ENCODE data around the gene STX10. TPM values are rescaled to one million over a fixed set of nuclear protein-coding genes. Genes with fewer than 3 reads are reported as not detected.

The STX10 gene
- total RNA-seq, 5 donors from 2014 or later (not counting 1 experiment from before 2014, with no cell fraction given) = 43.8 to 89.6 (median 67.3) TPM

GRCh38 chr19:13165162-13165997 is 15.2 kb upstream of the STX10 start:
- Histone ChIP-seq H3K27me3 (replicated peaks in 1 of 2; ENCODE audit: control insufficient read depth in 2 of 2, extremely low read depth in 1 of 2, insufficient read depth in 2 of 2, low read length in 1 of 2) (no peaks in the 10 kb centered on the region), H3K4me1 (ENCODE audit: control insufficient read depth in 1 of 2, extremely low read depth in 1 of 2, insufficient read depth in 2 of 2, low read length in 2 of 2) (peaks cover 58 to 100% of the 10 kb centered on the region in 2 experiments), H3K36me3 (ENCODE audit: control insufficient read depth in 2 of 2, extremely low read depth in 1 of 2, insufficient read depth in 1 of 2, low read length in 1 of 2) (no peaks in the 10 kb centered on the region), H3K4me3 (ENCODE audit: control insufficient read depth in 1 of 2, extremely low read depth in 1 of 2, low read length in 1 of 2) (no peak overlapping the region), H3K9me3 (no peaks in the 10 kb centered on the region), H3K27ac (ENCODE audit: low read length) (peak overlapping the region; percentile 87)
- Mint-ChIP-seq H3K4me1 (peaks cover 72 to 89% (median 83%) of the 10 kb centered on the region in 3 donors), H3K27ac (peak overlapping the region; percentile 99 to 100), H3K9me3 (no peaks in the 10 kb centered on the region), H3K27me3 (no peaks in the 10 kb centered on the region), H3K4me3 (peak overlapping the region in 1 of 3 donors; percentile 82), H3K36me3 (no peaks in the 10 kb centered on the region)
- ChIA-PET CTCF (interaction anchor here in 1 of 2 donors (0.5 kb wide), 1 partner anchor 64 kb away, joined by 4 read pairs; no protein-coding TSS in a partner anchor), POLR2A (interaction anchor here (0.5 to 0.7 kb wide), 2 partner anchors 567 to 1241 kb away, joined by 3 to 7 read pairs; no protein-coding TSS in a partner anchor)
- DNase-seq (no peak), ATAC-seq (replicated peaks in 1 of 4) (no peak)
- 94% methylated on average over 10 of the region's 19 CpGs for WGBS (ENCODE audit: insufficient coverage)

- H3K36me3 Mint-ChIP-seq = no peaks in the 10 kb centered on the region
- WGBS (ENCODE audit: insufficient coverage) = 18% methylated on average over 12 of the region's 19 CpGs
- peak overlapping the region; percentile 52 to 82 (median 58) for H3K4me3 Mint-ChIP-seq
- peaks cover 71 to 86% (median 79%) of the 10 kb centered on the region in 3 donors for H3K4me1 Mint-ChIP-seq
- POLR2A ChIA-PET = interaction anchor here (0.6 to 1.6 kb wide), 3 partner anchors 12 to 1240 kb away, joined by 3 to 6 read pairs (median 5); no protein-coding TSS in a partner anchor
- CTCF ChIA-PET = interaction anchor here in 1 of 2 donors (0.5 to 1.2 kb wide), 2 partner anchors 14 to 64 kb away, joined by 3 to 4 read pairs; partner anchors contain the start of genes IER2 and STX10
- no peaks in the 10 kb centered on the region for H3K27me3 Mint-ChIP-seq
- DNase-seq = peak in 11 of 35 experiments; percentile 3 to 67 (median 36)
- Histone ChIP-seq H3K4me1 (ENCODE audit: control insufficient read depth in 1 of 2, extremely low read depth in 1 of 2, insufficient read depth in 2 of 2, low read length in 2 of 2) (peaks cover 52 to 96% of the 10 kb centered on the region in 2 experiments), H3K27ac (ENCODE audit: low read length) (peak overlapping the region; percentile 87), H3K36me3 (ENCODE audit: control insufficient read depth in 2 of 2, extremely low read depth in 1 of 2, insufficient read depth in 1 of 2, low read length in 1 of 2) (no peaks in the 10 kb centered on the region), H3K27me3 (replicated peaks in 1 of 2; ENCODE audit: control insufficient read depth in 2 of 2, extremely low read depth in 1 of 2, insufficient read depth in 2 of 2, low read length in 1 of 2) (no peaks in the 10 kb centered on the region), H3K4me3 (ENCODE audit: control insufficient read depth in 1 of 2, extremely low read depth in 1 of 2, low read length in 1 of 2) (peak overlapping the region; percentile 37 to 66), H3K9me3 (no peaks in the 10 kb centered on the region)
- no peaks in the 10 kb centered on the region for H3K9me3 Mint-ChIP-seq
- peak overlapping the region; percentile 99 to 100 for H3K27ac Mint-ChIP-seq
- ATAC-seq (replicated peaks in 1 of 4) = peak in 1 of 4 experiments; percentile 5
Measured at GRCh38 chr19:13164343-13165161, 14.4 kb upstream of the STX10 start.

GRCh38 chr19:13163609-13164342 is 13.6 kb upstream of the STX10 start:
- Mint-ChIP-seq H3K4me3 (peak overlapping the region; percentile 79 to 82 (median 82)), H3K27me3 (no peaks in the 10 kb centered on the region), H3K9me3 (no peaks in the 10 kb centered on the region), H3K27ac (peak overlapping the region; percentile 99 to 100), H3K36me3 (no peaks in the 10 kb centered on the region), H3K4me1 (peaks cover 67 to 83% (median 73%) of the 10 kb centered on the region in 3 donors)
- WGBS (ENCODE audit: insufficient coverage) = 43% methylated on average over 11 of the region's 20 CpGs
- Histone ChIP-seq H3K27me3 (replicated peaks in 1 of 2; ENCODE audit: control insufficient read depth in 2 of 2, extremely low read depth in 1 of 2, insufficient read depth in 2 of 2, low read length in 1 of 2) (no peaks in the 10 kb centered on the region), H3K36me3 (ENCODE audit: control insufficient read depth in 2 of 2, extremely low read depth in 1 of 2, insufficient read depth in 1 of 2, low read length in 1 of 2) (no peaks in the 10 kb centered on the region), H3K27ac (ENCODE audit: low read length) (peak overlapping the region; percentile 87), H3K4me3 (ENCODE audit: control insufficient read depth in 1 of 2, extremely low read depth in 1 of 2, low read length in 1 of 2) (peak overlapping the region; percentile 62 to 66), H3K4me1 (ENCODE audit: control insufficient read depth in 1 of 2, extremely low read depth in 1 of 2, insufficient read depth in 2 of 2, low read length in 2 of 2) (peaks cover 51 to 88% of the 10 kb centered on the region in 2 experiments), H3K9me3 (no peaks in the 10 kb centered on the region)
- peak in 3 of 4 experiments; percentile 2 to 11 (median 3) for ATAC-seq (replicated peaks in 1 of 4)
- CTCF ChIA-PET = interaction anchor here (1.2 to 1.3 kb wide), 2 partner anchors 9 to 13 kb away, joined by 3 to 6 read pairs; partner anchors contain the start of genes IER2 (in 1 of the 2) and STX10 (in 1 of the 2)
- POLR2A ChIA-PET = interaction anchor here in 1 of 2 donors (1.6 kb wide), 1 partner anchor 12 kb away, joined by 6 read pairs; no protein-coding TSS in a partner anchor
- DNase-seq = peak in 10 of 35 experiments; percentile 15 to 61 (median 33)

- ChIA-PET CTCF (interaction anchor here in 1 of 2 donors (1.3 kb wide), 1 partner anchor 8 kb away, joined by 6 read pairs; no protein-coding TSS in a partner anchor), POLR2A (interaction anchor here in 1 of 2 donors (0.9 to 1.6 kb wide), 2 partner anchors 10 to 11 kb away, joined by 3 to 6 read pairs; no protein-coding TSS in a partner anchor)
- Mint-ChIP-seq H3K4me1 (peaks cover 70 to 83% (median 74%) of the 10 kb centered on the region in 3 donors), H3K4me3 (peak overlapping the region; percentile 79 to 82 (median 82)), H3K27ac (peak overlapping the region; percentile 99 to 100), H3K36me3 (no peaks in the 10 kb centered on the region), H3K27me3 (no peaks in the 10 kb centered on the region), H3K9me3 (no peaks in the 10 kb centered on the region)
- Histone ChIP-seq H3K36me3 (ENCODE audit: control insufficient read depth in 2 of 2, extremely low read depth in 1 of 2, insufficient read depth in 1 of 2, low read length in 1 of 2) (no peaks in the 10 kb centered on the region), H3K27me3 (replicated peaks in 1 of 2; ENCODE audit: control insufficient read depth in 2 of 2, extremely low read depth in 1 of 2, insufficient read depth in 2 of 2, low read length in 1 of 2) (no peaks in the 10 kb centered on the region), H3K9me3 (no peaks in the 10 kb centered on the region), H3K27ac (ENCODE audit: low read length) (peak overlapping the region; percentile 87), H3K4me1 (ENCODE audit: control insufficient read depth in 1 of 2, extremely low read depth in 1 of 2, insufficient read depth in 2 of 2, low read length in 2 of 2) (peaks cover 44 to 87% of the 10 kb centered on the region in 2 experiments), H3K4me3 (ENCODE audit: control insufficient read depth in 1 of 2, extremely low read depth in 1 of 2, low read length in 1 of 2) (peak overlapping the region; percentile 62 to 67)
- WGBS (ENCODE audit: insufficient coverage) = under 1% methylated on average over 47 of the region's 58 CpGs
- DNase-seq (peak; percentile 56 to 91 (median 68)), ATAC-seq (replicated peaks in 1 of 4) (peak; percentile 49 to 67 (median 59))
Measured at GRCh38 chr19:13162724-13163608, 12.8 kb upstream of the STX10 start.

DNA sequence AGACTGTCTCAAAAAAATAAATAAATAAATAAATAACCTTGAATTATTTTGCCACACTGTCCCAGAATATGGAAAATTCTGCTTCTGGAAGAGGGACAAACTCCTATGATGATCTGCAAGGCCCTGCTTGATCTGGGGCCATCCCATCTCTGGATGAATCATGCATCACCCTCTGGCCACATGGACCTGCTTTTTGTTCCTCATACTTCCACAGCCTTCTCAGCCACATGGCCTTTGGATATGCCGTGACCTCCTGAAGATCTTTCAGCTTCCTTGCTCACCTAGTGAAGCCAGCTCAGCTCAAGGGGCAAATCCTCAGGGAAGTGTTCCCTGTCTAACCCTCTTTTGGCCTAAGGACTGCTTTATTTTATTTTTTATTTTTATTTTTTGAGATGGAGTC is 10.4 kb upstream of the STX10 start:
- Mint-ChIP-seq H3K27me3 (no peaks in the 10 kb centered on the region), H3K4me3 (no peak overlapping the region), H3K36me3 (no peaks in the 10 kb centered on the region), H3K27ac (peak overlapping the region; percentile 85 to 97), H3K4me1 (peaks cover 72 to 80% (median 74%) of the 10 kb centered on the region in 3 donors), H3K9me3 (no peaks in the 10 kb centered on the region)
- DNase-seq = no peak
- peak overlapping the region; percentile 47 for H3K27ac ChIP-seq (ENCODE audit: low read length)
- no peaks in the 10 kb centered on the region for H3K9me3 ChIP-seq
- no peak overlapping the region for H3K4me3 ChIP-seq (ENCODE audit: control insufficient read depth in 1 of 2, extremely low read depth in 1 of 2, low read length in 1 of 2)
- H3K27me3 ChIP-seq (replicated peaks in 1 of 2; ENCODE audit: control insufficient read depth in 2 of 2, extremely low read depth in 1 of 2, insufficient read depth in 2 of 2, low read length in 1 of 2) = no peaks in the 10 kb centered on the region
- POLR2A ChIA-PET = no interaction called here
- H3K4me1 ChIP-seq (ENCODE audit: control insufficient read depth in 1 of 2, extremely low read depth in 1 of 2, insufficient read depth in 2 of 2, low read length in 2 of 2) = peaks cover 46 to 87% of the 10 kb centered on the region in 2 experiments
- H3K36me3 ChIP-seq (ENCODE audit: control insufficient read depth in 2 of 2, extremely low read depth in 1 of 2, insufficient read depth in 1 of 2, low read length in 1 of 2) = no peaks in the 10 kb centered on the region
- no CpG with 5 or more reads among the region's 1 CpG for WGBS (ENCODE audit: insufficient coverage)
- CTCF ChIA-PET = no interaction called here
- ATAC-seq (replicated peaks in 1 of 4) = no peak
